HEK293T (cell line): ENCODE measurements around the gene CLCA4.

Experiments used
- CTCF ChIA-PET: fragments of 350-600 bp; formaldehyde crosslinking; extraction: SDS; loops from one replicate; lab custom pipeline; 2021; ENCODE audit warnings: antibody characterized with exemption, inconsistent platforms; lab: Yijun Ruan, JAX
- POLR2A ChIA-PET: fragments of 350-600 bp; formaldehyde crosslinking; extraction: SDS; loops from one replicate; lab custom pipeline; 2020; ENCODE audit warnings: antibody characterized with exemption, inconsistent platforms; lab: Yijun Ruan, JAX
- DNase-seq: peaks from one replicate; pipeline ENCODE4 v3.0.0; 2012; ENCODE audit warnings: mixed read lengths; ENCODE audit errors: extremely low spot score
- ARNT ChIP-seq: fragments of 450-650 bp; IDR thresholded peaks from 2 replicates; pipeline ENCODE4 v1.6.1; 2017; ENCODE audit warnings: mild to moderate bottlenecking
- BHLHE40 ChIP-seq: fragments of 450-650 bp; IDR thresholded peaks from 2 replicates; pipeline ENCODE4 v1.6.1; 2016; ENCODE audit warnings: mild to moderate bottlenecking, moderate library complexity, borderline replicate concordance
- CTBP1 ChIP-seq: fragments of 450-650 bp; IDR thresholded peaks from 2 replicates; pipeline ENCODE4 v1.6.1; 2016; ENCODE audit warnings: borderline replicate concordance
- ELF4 ChIP-seq: fragments of 450-650 bp; IDR thresholded peaks from 2 replicates; pipeline ENCODE4 v1.6.1; 2017; ENCODE audit warnings: antibody characterized with exemption
- FOXA1 ChIP-seq: fragments of 450-650 bp; IDR thresholded peaks from 2 replicates; pipeline ENCODE4 v1.6.1; 2016; ENCODE audit warnings: mild to moderate bottlenecking
- FOXK2 ChIP-seq: fragments of 450-650 bp; IDR thresholded peaks from 2 replicates; pipeline ENCODE4 v1.6.1; 2016; ENCODE audit warnings: mild to moderate bottlenecking
- FOXM1 ChIP-seq: fragments of 450-650 bp; IDR thresholded peaks from 2 replicates; pipeline ENCODE4 v1.6.1; 2017; ENCODE audit warnings: mild to moderate bottlenecking, borderline replicate concordance
- HDGF ChIP-seq: fragments of 450-650 bp; IDR thresholded peaks from 2 replicates; pipeline ENCODE4 v1.6.1; 2017; ENCODE audit warnings: antibody characterized with exemption, borderline replicate concordance
- L3MBTL2 ChIP-seq: fragments of 450-650 bp; conservative IDR thresholded peaks from 2 replicates; pipeline ENCODE4 v1.6.1; 2016; ENCODE audit warnings: mild to moderate bottlenecking
- LEF1 ChIP-seq: fragments of 450-650 bp; IDR thresholded peaks from 2 replicates; pipeline ENCODE4 v1.6.1; 2017; ENCODE audit warnings: mild to moderate bottlenecking, borderline replicate concordance
- NFRKB ChIP-seq: fragments of 450-650 bp; IDR thresholded peaks from 2 replicates; pipeline ENCODE4 v1.6.1; 2016; ENCODE audit warnings: mild to moderate bottlenecking, moderate library complexity
- SP1 ChIP-seq: fragments of 450-650 bp; IDR thresholded peaks from 2 replicates; pipeline ENCODE4 v1.6.1; 2017
- SUZ12 ChIP-seq: fragments of 450-650 bp; IDR thresholded peaks from 2 replicates; pipeline ENCODE4 v1.6.1; 2016; ENCODE audit warnings: mild to moderate bottlenecking
- TARDBP ChIP-seq: fragments of 450-650 bp; IDR thresholded peaks from 2 replicates; pipeline ENCODE4 v1.6.1; 2016
- ZNF384 ChIP-seq: fragments of 450-650 bp; IDR thresholded peaks from 2 replicates; pipeline ENCODE4 v1.6.1; 2016
- TF ChIP-seq, protein P1 (sequence below): fragments of 450-650 bp; IDR thresholded peaks from 2 replicates; pipeline ENCODE4 v1.6.1; 2016

The CLCA4 gene

DNA sequence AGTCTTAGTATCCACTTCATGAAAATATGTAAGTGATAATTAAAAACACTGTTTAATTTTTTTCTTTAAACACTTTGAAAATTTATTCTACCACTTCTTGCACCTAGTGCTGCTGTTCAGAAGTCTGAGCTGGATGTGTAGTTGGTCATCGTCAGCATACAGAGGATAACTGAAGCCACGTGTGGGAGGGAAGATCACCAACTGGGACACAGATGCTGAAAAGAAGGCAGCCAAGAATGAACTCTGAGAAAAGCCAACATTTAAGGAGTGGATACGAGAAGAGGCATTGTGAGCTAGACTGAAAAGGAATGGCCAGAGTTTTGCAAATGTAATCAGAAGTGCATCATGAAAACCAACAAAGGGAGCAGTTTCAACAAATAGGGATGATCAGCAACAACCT lies 24.6 kb upstream of the CLCA4 start:
- no peak for TF ChIP-seq CTBP1
- TF ChIP-seq SUZ12, result no peak
- TF ChIP-seq ELF4, result no peak
- no peak for TF ChIP-seq HDGF
- TF ChIP-seq TARDBP, result no peak
- TF ChIP-seq FOXK2, result no peak
- no peak for TF ChIP-seq FOXM1
- TF ChIP-seq ZNF384, result no peak
- TF ChIP-seq LEF1, result no peak
- TF ChIP-seq NFRKB, result no peak
- no peak for TF ChIP-seq L3MBTL2
- no peak for TF ChIP-seq SP1
- TF ChIP-seq BHLHE40, result no peak
- TF ChIP-seq ARNT, result no peak
- TF ChIP-seq, protein P1, sequence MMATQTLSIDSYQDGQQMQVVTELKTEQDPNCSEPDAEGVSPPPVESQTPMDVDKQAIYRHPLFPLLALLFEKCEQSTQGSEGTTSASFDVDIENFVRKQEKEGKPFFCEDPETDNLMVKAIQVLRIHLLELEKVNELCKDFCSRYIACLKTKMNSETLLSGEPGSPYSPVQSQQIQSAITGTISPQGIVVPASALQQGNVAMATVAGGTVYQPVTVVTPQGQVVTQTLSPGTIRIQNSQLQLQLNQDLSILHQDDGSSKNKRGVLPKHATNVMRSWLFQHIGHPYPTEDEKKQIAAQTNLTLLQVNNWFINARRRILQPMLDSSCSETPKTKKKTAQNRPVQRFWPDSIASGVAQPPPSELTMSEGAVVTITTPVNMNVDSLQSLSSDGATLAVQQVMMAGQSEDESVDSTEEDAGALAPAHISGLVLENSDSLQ, result no peak
- TF ChIP-seq FOXA1, result no peak
- POLR2A ChIA-PET, result no interaction called here
- CTCF ChIA-PET, result no interaction called here
- DNase-seq, result no peak

DNA sequence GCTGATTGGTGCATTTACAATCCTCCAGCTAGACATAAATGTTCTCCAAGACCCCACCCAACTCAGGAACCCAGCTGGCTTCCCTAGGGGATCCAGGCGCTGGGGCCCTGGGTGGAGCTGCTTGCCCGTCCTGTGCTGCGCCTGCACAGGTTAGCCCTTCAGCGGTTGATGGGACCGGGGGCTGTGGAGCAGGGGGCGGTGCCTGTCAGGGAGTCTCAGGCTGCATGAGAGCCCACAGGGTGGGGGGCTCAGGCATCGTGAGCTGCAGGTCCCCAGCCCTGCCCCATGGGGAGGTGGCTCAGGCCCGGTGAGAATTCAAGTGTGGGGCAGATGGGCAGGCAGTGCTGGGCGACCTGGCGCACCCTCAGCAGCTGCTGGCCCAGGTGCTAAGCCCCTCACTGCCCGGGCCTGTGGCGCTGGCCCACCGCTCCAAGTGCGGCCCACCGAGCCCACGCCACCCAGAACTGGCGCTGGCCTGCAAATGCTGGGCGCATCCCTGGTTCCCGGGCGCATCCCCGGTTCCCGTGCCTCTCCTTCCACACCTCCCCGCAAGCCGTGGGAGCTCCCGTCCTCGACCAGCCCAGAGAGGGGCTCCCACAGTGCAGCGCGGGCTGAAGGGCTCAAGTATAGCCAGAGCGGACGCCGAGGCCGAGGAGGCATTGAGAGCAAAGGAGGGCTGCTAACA lies 23.1 kb upstream of the CLCA4 start:
- TF ChIP-seq ARNT (no peak), CTBP1 (no peak), TARDBP (no peak), ZNF384 (no peak), FOXA1 (no peak), BHLHE40 (no peak), FOXM1 (no peak), L3MBTL2 (no peak), NFRKB (no peak), ELF4 (no peak)
- TF ChIP-seq, protein P1, result no peak
- POLR2A ChIA-PET, result no interaction called here
- DNase-seq, result no peak
- CTCF ChIA-PET, result no interaction called here

DNA sequence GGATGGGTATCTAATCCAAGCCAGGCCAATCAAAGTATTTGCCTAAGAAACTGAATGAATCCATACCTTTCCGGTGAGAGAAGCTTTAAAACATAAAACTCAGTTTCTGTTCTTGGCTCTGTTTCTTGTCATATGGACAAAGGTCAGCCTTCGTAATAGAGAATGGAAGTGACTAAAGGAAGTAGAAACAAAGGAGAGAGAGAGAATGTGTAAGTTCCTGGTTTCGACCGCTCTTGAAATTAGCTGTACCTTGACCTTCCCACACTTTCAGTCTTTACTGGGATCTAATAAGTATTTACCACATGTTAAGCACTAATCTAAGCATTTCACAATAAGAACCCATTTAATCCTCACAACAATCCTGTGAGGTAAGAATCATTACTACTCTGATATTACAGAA lies 19.6 kb upstream of the CLCA4 start:
- DNase-seq, result no peak
- ChIA-PET POLR2A (no interaction called here), CTCF (no interaction called here)
- TF ChIP-seq L3MBTL2, result no peak
- no peak for TF ChIP-seq FOXA1
- TF ChIP-seq, protein P1, result no peak
- no peak for TF ChIP-seq ARNT
- no peak for TF ChIP-seq LEF1
- TF ChIP-seq HDGF, result no peak
- TF ChIP-seq CTBP1, result no peak
- TF ChIP-seq FOXK2, result no peak
- no peak for TF ChIP-seq BHLHE40
- TF ChIP-seq ZNF384, result no peak
- TF ChIP-seq SUZ12, result no peak
- TF ChIP-seq SP1, result no peak
- TF ChIP-seq FOXM1, result no peak
- TF ChIP-seq TARDBP, result no peak
- TF ChIP-seq NFRKB, result no peak

DNA sequence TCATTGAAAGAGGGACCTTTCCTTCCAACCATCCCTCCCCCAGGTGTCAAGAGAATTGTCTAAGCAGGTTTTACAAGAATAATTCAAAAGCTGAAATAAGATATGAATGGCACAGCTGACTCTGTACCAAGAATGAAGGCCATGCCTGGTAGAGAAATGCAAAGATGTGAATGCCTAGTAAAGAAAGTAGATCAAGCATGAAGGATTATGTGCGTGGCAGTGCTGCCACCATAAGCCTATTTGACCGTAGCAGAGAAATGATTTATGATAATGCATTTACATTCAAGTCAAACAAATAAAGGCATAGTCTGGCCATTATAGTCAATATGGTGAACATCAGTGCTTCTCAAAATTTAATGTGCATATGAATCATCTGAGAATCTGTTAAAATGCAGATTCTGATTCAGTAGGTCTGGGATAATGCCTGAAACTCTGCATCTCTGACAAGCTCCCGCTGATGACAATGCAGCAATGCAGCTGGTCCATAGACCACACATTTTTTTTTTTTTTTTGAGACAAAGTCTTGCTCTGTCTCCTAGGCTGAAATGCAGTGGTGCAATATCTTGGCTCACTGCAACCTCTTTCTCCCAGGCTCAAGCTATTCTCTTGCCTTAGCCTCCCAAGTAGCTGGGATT lies 16.6 kb upstream of the CLCA4 start:
- no peak for TF ChIP-seq HDGF
- TF ChIP-seq FOXA1, result no peak
- TF ChIP-seq FOXK2, result no peak
- no peak for TF ChIP-seq ELF4
- TF ChIP-seq BHLHE40, result no peak
- TF ChIP-seq TARDBP, result no peak
- TF ChIP-seq ZNF384, result no peak
- no peak for TF ChIP-seq NFRKB
- TF ChIP-seq, protein P1, result no peak
- TF ChIP-seq SUZ12, result no peak
- TF ChIP-seq LEF1, result no peak
- TF ChIP-seq L3MBTL2, result no peak
- no peak for TF ChIP-seq ARNT
- TF ChIP-seq FOXM1, result no peak
- TF ChIP-seq SP1, result no peak
- TF ChIP-seq CTBP1, result no peak
- no peak for DNase-seq
- ChIA-PET POLR2A (no interaction called here), CTCF (no interaction called here)

DNA sequence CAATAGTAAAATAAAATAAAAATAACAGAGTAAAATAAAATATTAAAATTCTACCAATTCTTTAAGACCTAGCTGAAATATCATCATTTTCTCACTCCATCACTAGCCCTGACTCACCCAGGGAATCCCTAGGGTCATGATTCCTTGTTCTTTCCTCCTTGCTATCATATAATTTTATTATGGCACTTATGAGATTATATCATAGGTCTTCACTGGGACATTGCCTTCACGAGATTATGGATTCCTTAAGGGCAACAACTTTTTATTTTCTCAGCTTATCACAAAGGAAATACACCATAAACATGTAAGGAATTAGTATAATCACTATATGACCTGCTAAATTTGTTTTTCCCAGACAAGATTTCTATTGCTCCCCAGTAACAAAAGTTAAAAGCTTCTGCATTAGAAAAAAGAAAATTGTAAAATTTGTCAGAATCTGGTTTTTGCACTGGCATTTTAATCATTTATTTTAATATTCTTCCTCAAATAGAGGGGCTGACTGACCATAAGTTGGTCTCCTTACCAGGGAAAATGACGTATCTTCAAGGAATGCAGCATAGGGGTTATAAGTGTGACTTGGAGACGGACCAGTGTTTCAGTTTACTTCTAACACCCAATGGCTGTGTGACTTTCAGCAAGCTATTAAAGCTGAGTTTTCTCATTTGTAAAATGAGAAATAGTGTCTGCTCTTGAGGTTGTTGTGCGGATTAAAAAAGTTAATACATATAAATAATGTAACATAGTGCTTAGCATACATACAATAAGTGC lies 8.8 kb upstream of the CLCA4 start:
- TF ChIP-seq FOXK2, result no peak
- no peak for TF ChIP-seq SP1
- TF ChIP-seq FOXA1, result no peak
- no peak for TF ChIP-seq LEF1
- TF ChIP-seq TARDBP, result no peak
- TF ChIP-seq SUZ12, result no peak
- TF ChIP-seq ARNT, result no peak
- TF ChIP-seq, protein P1, result no peak
- DNase-seq, result no peak
- CTCF ChIA-PET, result no interaction called here
- POLR2A ChIA-PET, result no interaction called here
